ENCODE results near the gene BABAM2. TPM values are rescaled to one million over a fixed set of nuclear protein-coding genes. Genes with fewer than 3 reads are reported as not detected.
A peak's percentile ranks its signal among the peaks of the same experiment; 100 is the strongest.

The BABAM2 gene
- total RNA-seq, 1 experiment from 2014 or later, result 16.3 TPM

- Histone ChIP-seq H3K9me2 (replicated peaks; ENCODE audit: low read length) (no peaks in the 10 kb centered on the region), H3K79me2 (ENCODE audit: low read length) (no peaks in the 10 kb centered on the region), H3K27me3 (ENCODE audit: low read length) (no peaks in the 10 kb centered on the region), H3K4me3 (ENCODE audit: low read length) (no peak overlapping the region), H3K36me3 (ENCODE audit: low read depth, low read length) (no peaks in the 10 kb centered on the region), H3F3A (ENCODE audit: low read length, unreplicated experiment) (no peaks in the 10 kb centered on the region), H3K9me3 (ENCODE audit: low read length) (no peaks in the 10 kb centered on the region), H3K4me2 (ENCODE audit: low read length) (no peak overlapping the region), H3K9ac (ENCODE audit: low read length) (no peak overlapping the region), H2AFZ (ENCODE audit: low read length) (no peak overlapping the region), H3K27ac (ENCODE audit: low read length) (no peak overlapping the region), H3K4me1 (ENCODE audit: insufficient read depth, low read length) (peaks cover 27% of the 10 kb centered on the region), H4K20me1 (ENCODE audit: low read length) (no peaks in the 10 kb centered on the region)
- intact Hi-C loops (cut with micrococcal nuclease), result loop anchor here (2.0 kb wide), 1 partner anchor 15 kb away; no protein-coding TSS in a partner anchor
- ChIA-PET CTCF (no interaction called here), POLR2A (ENCODE audit: unreplicated experiment) (no interaction called here)
- BruUV-seq (replicated peaks), result no TSS peak
- no peak for TF ChIP-seq EZH2phosphoT487 (IDR thresholded peaks at IDR 0.05; ENCODE audit: borderline replicate concordance, low read length)
- no peak for ATAC-seq
- DNase-seq, result no peak
These were observed 485.5 kb downstream of the BABAM2 start for GRCh38 chr2:28375742-28376631.

GRCh38 chr2:28377195-28377816, 486.8 kb downstream of the BABAM2 start:
- ATAC-seq (no peak), DNase-seq (no peak)
- Histone ChIP-seq H3F3A (ENCODE audit: low read length, unreplicated experiment) (no peaks in the 10 kb centered on the region), H3K4me1 (ENCODE audit: insufficient read depth, low read length) (peaks cover 24% of the 10 kb centered on the region), H3K9ac (ENCODE audit: low read length) (no peak overlapping the region), H3K36me3 (ENCODE audit: low read depth, low read length) (no peaks in the 10 kb centered on the region), H3K4me3 (ENCODE audit: low read length) (no peak overlapping the region), H3K9me2 (replicated peaks; ENCODE audit: low read length) (no peaks in the 10 kb centered on the region), H3K4me2 (ENCODE audit: low read length) (no peak overlapping the region), H3K79me2 (ENCODE audit: low read length) (no peaks in the 10 kb centered on the region), H3K27ac (ENCODE audit: low read length) (no peak overlapping the region), H3K27me3 (ENCODE audit: low read length) (no peaks in the 10 kb centered on the region), H2AFZ (ENCODE audit: low read length) (no peak overlapping the region), H3K9me3 (ENCODE audit: low read length) (no peaks in the 10 kb centered on the region), H4K20me1 (ENCODE audit: low read length) (no peaks in the 10 kb centered on the region)
- intact Hi-C loops (cut with micrococcal nuclease), result no loop called here
- POLR2A ChIA-PET (ENCODE audit: unreplicated experiment), result no interaction called here
- CTCF ChIA-PET, result no interaction called here
- TF ChIP-seq EZH2phosphoT487 (IDR thresholded peaks at IDR 0.05; ENCODE audit: borderline replicate concordance, low read length) (no peak), EZH2 (IDR thresholded peaks at IDR 0.05; ENCODE audit: low read length, unreplicated experiment) (no peak)
- BruUV-seq (replicated peaks), result no TSS peak

- Histone ChIP-seq H4K20me1 (ENCODE audit: low read length) (no peaks in the 10 kb centered on the region), H3K4me2 (ENCODE audit: low read length) (no peak overlapping the region), H3K27ac (ENCODE audit: low read length) (no peak overlapping the region), H3K9me2 (replicated peaks; ENCODE audit: low read length) (no peaks in the 10 kb centered on the region), H3K4me3 (ENCODE audit: low read length) (no peak overlapping the region), H3K4me1 (ENCODE audit: insufficient read depth, low read length) (peaks cover 24% of the 10 kb centered on the region), H3F3A (ENCODE audit: low read length, unreplicated experiment) (no peaks in the 10 kb centered on the region), H3K9ac (ENCODE audit: low read length) (no peak overlapping the region), H3K27me3 (ENCODE audit: low read length) (no peaks in the 10 kb centered on the region), H2AFZ (ENCODE audit: low read length) (no peak overlapping the region), H3K36me3 (ENCODE audit: low read depth, low read length) (no peaks in the 10 kb centered on the region), H3K9me3 (ENCODE audit: low read length) (no peaks in the 10 kb centered on the region), H3K79me2 (ENCODE audit: low read length) (no peaks in the 10 kb centered on the region)
- no TSS peak for BruUV-seq (replicated peaks)
- CTCF ChIA-PET, result no interaction called here
- POLR2A ChIA-PET (ENCODE audit: unreplicated experiment), result no interaction called here
- TF ChIP-seq EZH2 (IDR thresholded peaks at IDR 0.05; ENCODE audit: low read length, unreplicated experiment), result no peak
- TF ChIP-seq EZH2phosphoT487 (IDR thresholded peaks at IDR 0.05; ENCODE audit: borderline replicate concordance, low read length), result no peak
- TF ChIP-seq, protein P1, sequence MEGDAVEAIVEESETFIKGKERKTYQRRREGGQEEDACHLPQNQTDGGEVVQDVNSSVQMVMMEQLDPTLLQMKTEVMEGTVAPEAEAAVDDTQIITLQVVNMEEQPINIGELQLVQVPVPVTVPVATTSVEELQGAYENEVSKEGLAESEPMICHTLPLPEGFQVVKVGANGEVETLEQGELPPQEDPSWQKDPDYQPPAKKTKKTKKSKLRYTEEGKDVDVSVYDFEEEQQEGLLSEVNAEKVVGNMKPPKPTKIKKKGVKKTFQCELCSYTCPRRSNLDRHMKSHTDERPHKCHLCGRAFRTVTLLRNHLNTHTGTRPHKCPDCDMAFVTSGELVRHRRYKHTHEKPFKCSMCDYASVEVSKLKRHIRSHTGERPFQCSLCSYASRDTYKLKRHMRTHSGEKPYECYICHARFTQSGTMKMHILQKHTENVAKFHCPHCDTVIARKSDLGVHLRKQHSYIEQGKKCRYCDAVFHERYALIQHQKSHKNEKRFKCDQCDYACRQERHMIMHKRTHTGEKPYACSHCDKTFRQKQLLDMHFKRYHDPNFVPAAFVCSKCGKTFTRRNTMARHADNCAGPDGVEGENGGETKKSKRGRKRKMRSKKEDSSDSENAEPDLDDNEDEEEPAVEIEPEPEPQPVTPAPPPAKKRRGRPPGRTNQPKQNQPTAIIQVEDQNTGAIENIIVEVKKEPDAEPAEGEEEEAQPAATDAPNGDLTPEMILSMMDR (conservative IDR thresholded peaks at IDR 0.05; ENCODE audit: low read depth, low read length), result no peak
- peak; percentile 16; the same call in 1 of the 2 replicates for ATAC-seq
- intact Hi-C loops (cut with micrococcal nuclease), result no loop called here
- DNase-seq, result peak; percentile 15
These were observed 487.6 kb downstream of the BABAM2 start for GRCh38 chr2:28377984-28378678.

Measured in PC-3 (cell line).